Measurements from ENCODE around the gene TMPRSS6. TPM values are rescaled to one million over a fixed set of nuclear protein-coding genes. Genes with fewer than 3 reads are reported as not detected.
A peak's percentile ranks its signal among the peaks of the same experiment; 100 is the strongest.

The TMPRSS6 gene
- total and polyA plus RNA-seq, 2 of the 13 experiments (the other 11 are each of a cell fraction or from before 2014, with no cell fraction given): 4.2 to 4.8 TPM

DNA sequence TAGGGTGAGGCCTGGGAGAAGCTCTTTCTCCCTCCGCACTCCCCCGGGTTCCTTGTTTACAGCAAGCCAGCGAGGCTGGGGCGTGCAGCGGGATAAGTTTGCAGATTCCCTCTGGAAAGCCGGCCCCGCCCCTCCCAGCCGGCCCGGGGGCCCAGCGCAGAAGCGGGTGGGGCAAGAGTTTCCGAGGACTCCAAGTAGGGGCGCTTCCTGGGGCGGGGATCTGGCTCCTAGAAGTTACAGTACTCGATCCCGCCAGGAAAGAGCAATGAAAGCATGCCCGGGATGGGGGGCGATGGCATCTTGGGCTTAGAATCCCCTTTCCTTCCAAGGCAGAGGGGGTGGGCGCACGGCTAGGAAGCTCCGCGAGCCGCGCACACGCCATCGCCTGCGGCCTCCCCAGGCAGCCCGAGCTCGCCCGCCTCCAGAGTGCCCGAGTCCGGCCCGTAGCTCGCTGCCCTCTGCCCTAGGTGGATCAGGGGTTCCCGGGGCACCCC is 90.7 kb downstream of the TMPRSS6 start (continued):
- TF ChIP-seq, protein P1, sequence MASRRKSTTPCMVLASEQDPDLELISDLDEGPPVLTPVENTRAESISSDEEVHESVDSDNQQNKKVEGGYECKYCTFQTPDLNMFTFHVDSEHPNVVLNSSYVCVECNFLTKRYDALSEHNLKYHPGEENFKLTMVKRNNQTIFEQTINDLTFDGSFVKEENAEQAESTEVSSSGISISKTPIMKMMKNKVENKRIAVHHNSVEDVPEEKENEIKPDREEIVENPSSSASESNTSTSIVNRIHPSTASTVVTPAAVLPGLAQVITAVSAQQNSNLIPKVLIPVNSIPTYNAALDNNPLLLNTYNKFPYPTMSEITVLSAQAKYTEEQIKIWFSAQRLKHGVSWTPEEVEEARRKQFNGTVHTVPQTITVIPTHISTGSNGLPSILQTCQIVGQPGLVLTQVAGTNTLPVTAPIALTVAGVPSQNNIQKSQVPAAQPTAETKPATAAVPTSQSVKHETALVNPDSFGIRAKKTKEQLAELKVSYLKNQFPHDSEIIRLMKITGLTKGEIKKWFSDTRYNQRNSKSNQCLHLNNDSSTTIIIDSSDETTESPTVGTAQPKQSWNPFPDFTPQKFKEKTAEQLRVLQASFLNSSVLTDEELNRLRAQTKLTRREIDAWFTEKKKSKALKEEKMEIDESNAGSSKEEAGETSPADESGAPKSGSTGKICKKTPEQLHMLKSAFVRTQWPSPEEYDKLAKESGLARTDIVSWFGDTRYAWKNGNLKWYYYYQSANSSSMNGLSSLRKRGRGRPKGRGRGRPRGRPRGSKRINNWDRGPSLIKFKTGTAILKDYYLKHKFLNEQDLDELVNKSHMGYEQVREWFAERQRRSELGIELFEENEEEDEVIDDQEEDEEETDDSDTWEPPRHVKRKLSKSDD (CRISPR knock-in tag; IDR thresholded peaks at IDR 0.05; ENCODE audit: low read depth): no peak
- TF ChIP-seq IKZF4 (CRISPR knock-in tag; IDR thresholded peaks at IDR 0.05; ENCODE audit: borderline replicate concordance, low read depth, not compliant biosample characterization) (peak; percentile 51), RFX3 (CRISPR knock-in tag; IDR thresholded peaks at IDR 0.05) (no peak), ZFP36L1 (CRISPR knock-in tag; IDR thresholded peaks at IDR 0.05) (no peak)

DNA sequence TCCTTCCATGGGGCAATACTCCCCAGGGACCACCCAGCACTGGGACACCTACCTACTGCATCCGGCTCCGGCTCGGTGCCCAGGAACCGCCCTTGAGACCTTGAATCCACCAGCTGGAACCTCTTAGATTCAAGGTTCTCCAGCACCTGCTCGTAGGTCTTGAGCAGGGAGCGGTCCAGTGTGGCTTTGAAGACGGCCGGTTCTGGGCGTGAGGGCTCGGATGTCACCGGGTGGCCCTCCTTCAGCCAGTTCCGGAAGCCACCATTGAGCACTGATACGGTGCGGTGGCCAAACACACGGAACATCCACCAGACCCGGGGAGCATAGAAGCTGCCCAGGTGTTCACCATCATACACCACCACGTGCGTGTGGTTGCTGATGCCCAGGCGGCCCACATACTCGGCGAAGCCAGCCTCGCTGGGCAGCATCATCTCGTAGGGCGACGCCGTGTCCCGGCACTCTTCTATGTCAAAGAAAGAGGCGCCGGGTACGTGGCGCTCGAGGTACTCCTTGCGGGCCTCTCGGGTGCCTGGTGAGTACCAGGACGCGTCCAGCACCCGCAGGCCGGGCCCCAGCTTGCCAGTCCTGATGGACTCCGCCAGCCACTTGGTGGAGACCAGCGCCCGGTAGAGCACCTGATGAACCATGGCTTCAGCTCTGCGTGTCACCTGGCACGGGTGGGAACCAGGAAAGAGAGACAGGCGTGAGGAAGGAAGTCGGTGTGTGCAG is 91.3 kb downstream of the TMPRSS6 start:
- peak overlapping the region; percentile 91 for H3K4me2 ChIP-seq (ENCODE audit: low read depth, low read length)
- H3K79me2 ChIP-seq (ENCODE audit: insufficient read depth, low read length): peaks cover 61% of the 10 kb centered on the region
- peaks cover 75% of the 10 kb centered on the region for H3K4me1 ChIP-seq (ENCODE audit: insufficient read depth, low read length)
- no peak overlapping the region for H2AFZ ChIP-seq (ENCODE audit: low read length)
- H3K9me3 ChIP-seq (ENCODE audit: low read length): no peaks in the 10 kb centered on the region
- FAIRE-seq (no peak), DNase-seq (ENCODE audit: low spot score) (no peak), ATAC-seq (peak; percentile 1; the same call in 2 of the 3 replicates)
- no TSS peak for BruUV-seq (replicated peaks)
- H3K27ac ChIP-seq (ENCODE audit: extremely low read length, insufficient read depth, low read length): peak overlapping the region; percentile 88
- peak overlapping the region; percentile 95 for H3K9ac ChIP-seq (ENCODE audit: insufficient read depth, low read depth, low read length)
- H3K4me3 ChIP-seq (replicated peaks in 1 of 3; ENCODE audit: insufficient read depth in 1 of 3, low read depth in 2 of 3, low read length in 3 of 3): peak overlapping the region; percentile 86 to 94 (median 92)
- H3K36me3 ChIP-seq (replicated peaks in 1 of 2; ENCODE audit: control insufficient read depth in 1 of 2, insufficient read depth in 2 of 2, low read length in 2 of 2): peaks cover 5 to 17% of the 10 kb centered on the region in 2 experiments
- 28% methylated on average over 9 of the region's 45 CpGs for WGBS (ENCODE audit: low lambda C conversion rate)
- POLR2A ChIA-PET: interaction anchor here (0.8 to 11.6 kb wide), 7 partner anchors 13 to 41 kb away, joined by 3 to 383 read pairs (median 6); partner anchors contain the start of gene KCTD17
- peaks cover 29% of the 10 kb centered on the region for H4K20me1 ChIP-seq (ENCODE audit: insufficient read depth, low read length)
- CTCF ChIA-PET (ENCODE audit: low intra/inter-chr PET ratio, low total read pairs): interaction anchor here (1.8 kb wide), 1 partner anchor 26 kb away, joined by 7 read pairs; no protein-coding TSS in a partner anchor
- in situ Hi-C loops (cut with HindIII; ENCODE audit: extremely low pct_ligation_motif_present, low pct_unique_long_range_greater_than_20kb) (no loop called here), intact Hi-C loops (cut with micrococcal nuclease; ENCODE audit: unreplicated experiment) (no loop called here)
- no peaks in the 10 kb centered on the region; a peak in 1 of 5 replicates for H3K27me3 ChIP-seq (ENCODE audit: control insufficient read depth in 1 of 2, insufficient read depth in 2 of 2, low read length in 2 of 2)
- TF ChIP-seq, protein P2, sequence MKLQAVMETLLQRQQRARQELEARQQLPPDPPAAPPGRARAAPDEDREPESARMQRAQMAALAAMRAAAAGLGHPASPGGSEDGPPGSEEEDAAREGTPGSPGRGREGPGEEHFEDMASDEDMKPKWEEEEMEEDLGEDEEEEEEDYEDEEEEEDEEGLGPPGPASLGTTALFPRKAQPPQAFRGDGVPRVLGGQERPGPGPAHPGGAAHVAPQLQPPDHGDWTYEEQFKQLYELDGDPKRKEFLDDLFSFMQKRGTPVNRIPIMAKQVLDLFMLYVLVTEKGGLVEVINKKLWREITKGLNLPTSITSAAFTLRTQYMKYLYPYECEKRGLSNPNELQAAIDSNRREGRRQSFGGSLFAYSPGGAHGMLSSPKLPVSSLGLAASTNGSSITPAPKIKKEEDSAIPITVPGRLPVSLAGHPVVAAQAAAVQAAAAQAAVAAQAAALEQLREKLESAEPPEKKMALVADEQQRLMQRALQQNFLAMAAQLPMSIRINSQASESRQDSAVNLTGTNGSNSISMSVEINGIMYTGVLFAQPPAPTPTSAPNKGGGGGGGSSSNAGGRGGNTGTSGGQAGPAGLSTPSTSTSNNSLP (IDR thresholded peaks at IDR 0.05; ENCODE audit: low read depth, low read length): no peak
- TF ChIP-seq MZF1 (CRISPR knock-in tag; IDR thresholded peaks at IDR 0.05; ENCODE audit: borderline replicate concordance): no peak
- TF ChIP-seq ELF3 (CRISPR knock-in tag; IDR thresholded peaks at IDR 0.05): no peak
- TF ChIP-seq, protein P3, sequence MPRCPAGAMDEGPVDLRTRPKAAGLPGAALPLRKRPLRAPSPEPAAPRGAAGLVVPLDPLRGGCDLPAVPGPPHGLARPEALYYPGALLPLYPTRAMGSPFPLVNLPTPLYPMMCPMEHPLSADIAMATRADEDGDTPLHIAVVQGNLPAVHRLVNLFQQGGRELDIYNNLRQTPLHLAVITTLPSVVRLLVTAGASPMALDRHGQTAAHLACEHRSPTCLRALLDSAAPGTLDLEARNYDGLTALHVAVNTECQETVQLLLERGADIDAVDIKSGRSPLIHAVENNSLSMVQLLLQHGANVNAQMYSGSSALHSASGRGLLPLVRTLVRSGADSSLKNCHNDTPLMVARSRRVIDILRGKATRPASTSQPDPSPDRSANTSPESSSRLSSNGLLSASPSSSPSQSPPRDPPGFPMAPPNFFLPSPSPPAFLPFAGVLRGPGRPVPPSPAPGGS (CRISPR knock-in tag; IDR thresholded peaks at IDR 0.05): no peak
- no peak for TF ChIP-seq KLF15 (CRISPR knock-in tag; IDR thresholded peaks at IDR 0.05; ENCODE audit: borderline replicate concordance)
- TF ChIP-seq SRSF1 (optimal IDR thresholded peaks at IDR 0.05; ENCODE audit: low read depth, low read length): peak; percentile 48
- TF ChIP-seq RFXANK (CRISPR knock-in tag; IDR thresholded peaks at IDR 0.05): no peak
- TF ChIP-seq HNRNPL (IDR thresholded peaks at IDR 0.05; ENCODE audit: low read depth, low read length): peak; percentile 75; the same call in 1 of the 2 replicates
- TF ChIP-seq ZNF619 (CRISPR knock-in tag; IDR thresholded peaks at IDR 0.05): 0 out of 2 replicates have a peak, but pooled peaks have one; percentile 23
